ENCODE data around the gene MAP2K7. TPM values are rescaled to one million over a fixed set of nuclear protein-coding genes. Genes with fewer than 3 reads are reported as not detected.

MAP2K7 gene
- total RNA-seq, 1 experiment from 2014 or later: 46.1 TPM

DNA sequence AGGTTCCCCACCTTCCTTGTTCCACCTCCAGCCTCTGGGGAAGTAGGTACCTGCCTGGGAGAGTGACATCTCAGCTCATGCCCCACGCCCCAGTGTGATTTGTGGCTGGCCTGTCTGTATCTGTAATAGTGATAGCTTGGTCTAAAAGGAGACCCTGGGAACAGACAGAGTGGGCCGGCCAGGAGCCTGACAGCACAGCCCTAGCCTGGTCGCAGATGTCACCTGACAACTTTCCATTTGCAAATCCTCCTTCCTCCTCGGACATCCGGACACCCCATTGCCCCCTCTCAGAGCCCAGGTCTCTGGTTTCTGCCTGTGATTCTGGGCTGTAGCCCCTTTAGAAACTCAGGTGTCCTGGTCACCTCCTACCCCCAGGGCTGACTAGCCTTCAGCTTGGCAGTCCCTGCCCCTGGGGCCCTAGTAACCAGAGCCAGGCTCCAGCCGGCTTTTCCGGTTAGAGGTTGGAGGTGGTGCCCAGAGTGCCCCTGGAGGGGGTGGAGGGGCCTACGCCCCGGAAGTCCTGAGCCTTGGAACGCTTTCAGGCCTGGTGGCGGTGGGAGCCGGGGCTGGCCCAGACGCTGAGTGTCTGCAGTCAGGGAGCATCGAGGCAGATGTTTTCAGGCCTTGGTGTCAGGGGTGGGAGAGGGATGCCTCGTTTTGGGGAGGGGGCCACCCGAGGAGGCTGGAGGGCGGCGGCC, 8.9 kb upstream of the MAP2K7 start:
- Histone ChIP-seq H3K4me3 (ENCODE audit: low read depth, low read length, poor library complexity, severe bottlenecking) (no peak overlapping the region), H3K4me1 (ENCODE audit: insufficient read depth, low read length, poor library complexity, severe bottlenecking) (no peaks in the 10 kb centered on the region), H3K27ac (ENCODE audit: low read depth, low read length, poor library complexity, severe bottlenecking) (no peak overlapping the region), H3K36me3 (ENCODE audit: insufficient read depth, low read length, poor library complexity, severe bottlenecking) (no peaks in the 10 kb centered on the region), H3K9me3 (ENCODE audit: low read depth, low read length, poor library complexity, severe bottlenecking) (no peaks in the 10 kb centered on the region), H3K27me3 (replicated peaks; ENCODE audit: insufficient read depth, low read depth, low read length, poor library complexity) (no peaks in the 10 kb centered on the region)
- BruUV-seq (replicated peaks): no TSS peak
- DNase-seq (ENCODE audit: low spot score): no peak
- ChIA-PET CTCF (no interaction called here), POLR2A (ENCODE audit: low non-redundant PET) (no interaction called here)
- intact Hi-C loops (cut with micrococcal nuclease; ENCODE audit: unreplicated experiment): no loop called here
- TF ChIP-seq, protein P1, sequence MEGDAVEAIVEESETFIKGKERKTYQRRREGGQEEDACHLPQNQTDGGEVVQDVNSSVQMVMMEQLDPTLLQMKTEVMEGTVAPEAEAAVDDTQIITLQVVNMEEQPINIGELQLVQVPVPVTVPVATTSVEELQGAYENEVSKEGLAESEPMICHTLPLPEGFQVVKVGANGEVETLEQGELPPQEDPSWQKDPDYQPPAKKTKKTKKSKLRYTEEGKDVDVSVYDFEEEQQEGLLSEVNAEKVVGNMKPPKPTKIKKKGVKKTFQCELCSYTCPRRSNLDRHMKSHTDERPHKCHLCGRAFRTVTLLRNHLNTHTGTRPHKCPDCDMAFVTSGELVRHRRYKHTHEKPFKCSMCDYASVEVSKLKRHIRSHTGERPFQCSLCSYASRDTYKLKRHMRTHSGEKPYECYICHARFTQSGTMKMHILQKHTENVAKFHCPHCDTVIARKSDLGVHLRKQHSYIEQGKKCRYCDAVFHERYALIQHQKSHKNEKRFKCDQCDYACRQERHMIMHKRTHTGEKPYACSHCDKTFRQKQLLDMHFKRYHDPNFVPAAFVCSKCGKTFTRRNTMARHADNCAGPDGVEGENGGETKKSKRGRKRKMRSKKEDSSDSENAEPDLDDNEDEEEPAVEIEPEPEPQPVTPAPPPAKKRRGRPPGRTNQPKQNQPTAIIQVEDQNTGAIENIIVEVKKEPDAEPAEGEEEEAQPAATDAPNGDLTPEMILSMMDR (conservative IDR thresholded peaks at IDR 0.05; ENCODE audit: low read depth, low read length): no peak
- TF ChIP-seq EZH2 (IDR thresholded peaks at IDR 0.05; ENCODE audit: borderline replicate concordance, low read depth, low read length, poor library complexity, severe bottlenecking): no peak

DNA sequence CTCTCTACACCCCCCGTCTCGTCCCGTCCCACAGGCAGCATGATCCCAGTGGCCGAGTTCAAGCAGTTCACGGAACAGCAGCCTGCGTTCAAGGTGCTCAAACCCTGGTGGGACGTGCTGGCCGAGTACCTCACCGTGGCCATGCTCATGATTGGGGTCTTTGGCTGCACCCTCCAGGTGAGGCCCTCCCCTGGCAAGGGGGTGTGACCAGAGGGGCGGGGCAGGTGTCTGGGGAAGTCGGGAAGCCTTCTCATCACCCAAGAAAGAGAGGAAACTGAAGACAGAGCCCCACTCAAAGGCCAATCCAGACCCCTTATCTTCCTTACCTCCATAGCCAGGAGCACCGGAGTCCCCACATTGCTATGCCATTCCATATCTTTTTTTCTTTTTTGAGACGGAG, 8.1 kb upstream of the MAP2K7 start:
- Histone ChIP-seq H3K27ac (ENCODE audit: low read depth, low read length, poor library complexity, severe bottlenecking) (no peak overlapping the region), H3K9me3 (ENCODE audit: low read depth, low read length, poor library complexity, severe bottlenecking) (no peaks in the 10 kb centered on the region), H3K4me3 (ENCODE audit: low read depth, low read length, poor library complexity, severe bottlenecking) (no peak overlapping the region), H3K36me3 (ENCODE audit: insufficient read depth, low read length, poor library complexity, severe bottlenecking) (no peaks in the 10 kb centered on the region), H3K4me1 (ENCODE audit: insufficient read depth, low read length, poor library complexity, severe bottlenecking) (no peaks in the 10 kb centered on the region), H3K27me3 (replicated peaks; ENCODE audit: insufficient read depth, low read depth, low read length, poor library complexity) (no peaks in the 10 kb centered on the region)
- POLR2A ChIA-PET (ENCODE audit: low non-redundant PET): no interaction called here
- BruUV-seq (replicated peaks): no TSS peak
- no peak for DNase-seq (ENCODE audit: low spot score)
- CTCF ChIA-PET: no interaction called here
- intact Hi-C loops (cut with micrococcal nuclease; ENCODE audit: unreplicated experiment): no loop called here
- TF ChIP-seq, protein P1 (conservative IDR thresholded peaks at IDR 0.05; ENCODE audit: low read depth, low read length): no peak
- no peak for TF ChIP-seq EZH2 (IDR thresholded peaks at IDR 0.05; ENCODE audit: borderline replicate concordance, low read depth, low read length, poor library complexity, severe bottlenecking)

DNA sequence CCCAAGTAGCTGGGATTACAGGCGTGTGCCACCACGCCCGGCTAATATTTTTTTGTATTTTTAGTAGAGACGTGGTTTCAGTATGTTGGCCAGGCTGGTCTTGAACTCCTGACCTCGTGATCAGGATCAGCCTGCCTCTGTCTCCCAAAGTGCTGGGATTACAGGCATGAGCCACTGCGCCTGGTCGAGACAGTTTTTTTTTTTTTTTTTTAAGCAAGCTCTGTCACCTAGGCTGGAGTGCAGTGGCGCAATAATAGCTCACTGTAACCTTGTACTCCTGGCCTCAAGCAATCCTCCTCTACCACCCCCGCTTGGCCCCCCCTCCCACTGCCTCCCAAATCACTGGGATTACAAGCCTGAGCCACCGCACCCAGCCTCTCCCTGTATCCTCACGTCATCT, 6.4 kb upstream of the MAP2K7 start:
- no peaks in the 10 kb centered on the region for H3K4me1 ChIP-seq (ENCODE audit: insufficient read depth, low read length, poor library complexity, severe bottlenecking)
- BruUV-seq (replicated peaks): no TSS peak
- TF ChIP-seq, protein P1 (conservative IDR thresholded peaks at IDR 0.05; ENCODE audit: low read depth, low read length): no peak
- no peak for TF ChIP-seq EZH2 (IDR thresholded peaks at IDR 0.05; ENCODE audit: borderline replicate concordance, low read depth, low read length, poor library complexity, severe bottlenecking)
- no peaks in the 10 kb centered on the region for H3K36me3 ChIP-seq (ENCODE audit: insufficient read depth, low read length, poor library complexity, severe bottlenecking)
- H3K9me3 ChIP-seq (ENCODE audit: low read depth, low read length, poor library complexity, severe bottlenecking): no peaks in the 10 kb centered on the region
- ChIA-PET CTCF (interaction anchor here (0.7 kb wide), 1 partner anchor 28 kb away, joined by 8 read pairs; no protein-coding TSS in a partner anchor), POLR2A (ENCODE audit: low non-redundant PET) (interaction anchor here (0.7 kb wide), 1 partner anchor 23 kb away, joined by 8 read pairs; the partner anchor contains the start of gene SNAPC2)
- no peak overlapping the region for H3K4me3 ChIP-seq (ENCODE audit: low read depth, low read length, poor library complexity, severe bottlenecking)
- H3K27me3 ChIP-seq (replicated peaks; ENCODE audit: insufficient read depth, low read depth, low read length, poor library complexity): no peaks in the 10 kb centered on the region
- H3K27ac ChIP-seq (ENCODE audit: low read depth, low read length, poor library complexity, severe bottlenecking): no peak overlapping the region
- no peak for DNase-seq (ENCODE audit: low spot score)
- intact Hi-C loops (cut with micrococcal nuclease; ENCODE audit: unreplicated experiment): no loop called here
